K562 (cell line): ENCODE measurements around the gene NFATC1. TPM values are rescaled to one million over a fixed set of nuclear protein-coding genes. Genes with fewer than 3 reads are reported as not detected.

Source experiments
- ATAC-seq: fragments of 200-7000 bp; cut with Tn5 transposase; 3 replicates; pipeline ENCODE4 v1.9.1; 2020; ENCODE audit warnings: moderate library complexity
- BruUV-seq: library from RNA; stranded (reverse); fragments of 400-500 nt; replicated peaks from 2 replicates; lab custom pipeline; 2021; lab: Mats Ljungman, UMichigan
- CTCF ChIA-PET: fragments of 300-600 bp; formaldehyde crosslinking; extraction: SDS; loops from one replicate; lab custom pipeline; 2021; ENCODE audit warnings: low intra/inter-chr PET ratio; lab: Yijun Ruan, JAX
- POLR2A ChIA-PET: fragments of 300-600, 350-650 bp; sonication (Branson Sonifier 250); formaldehyde crosslinking; extraction: SDS; loops from one replicate; lab custom pipeline; 2021; ENCODE audit warnings: antibody characterized with exemption, inconsistent platforms; lab: Yijun Ruan, JAX
- DNase-seq, 4 experiments: peaks; one replicate each; pipeline versions ENCODE4 v3.0.0 to v3.0.0-alpha.2; 2011 to 2018; ENCODE audit warnings: low spot score in 3 of 4, mixed read lengths in 3 of 4; ENCODE audit errors: extremely low read depth in 1 of 4
- FAIRE-seq: peaks from 2 replicates; lab custom pipeline; 2011; peaks lifted over from hg19 to GRCh38; lab: Jason Lieb, UNC
- H2AFZ ChIP-seq: 2 replicates; pipeline ENCODE4 v1.6.0; 2011; ENCODE audit warnings: low read depth, low read length, control low read depth, inconsistent platforms
- H3K27ac ChIP-seq: fragments of 200-600 bp; 3 replicates; pipeline ENCODE4 v1.8.0; 2011; ENCODE audit warnings: low read depth, mild to moderate bottlenecking, control low read depth, inconsistent platforms, low read length, moderate library complexity, mixed read lengths; ENCODE audit errors: extremely low read depth
- H3K27me3 ChIP-seq, 2 experiments: fragments of 300-600 bp in 1 of 2; 2 replicates in 1 of 2; 3 replicates in 1 of 2; pipeline versions ENCODE4 v1.6.0 to v1.8.0; 2011; ENCODE audit warnings: inconsistent platforms in 2 of 2, low read length in 2 of 2, mild to moderate bottlenecking in 1 of 2, mixed read lengths in 1 of 2, moderate library complexity in 1 of 2; ENCODE audit not compliant: control insufficient read depth in 2 of 2, insufficient read depth in 2 of 2
- H3K36me3 ChIP-seq: fragments of 300-600 bp; 3 replicates; pipeline ENCODE4 v1.8.0; 2011; ENCODE audit warnings: mild to moderate bottlenecking, low read length, inconsistent platforms; ENCODE audit not compliant: control insufficient read depth, insufficient read depth
- H3K4me1 ChIP-seq, 2 experiments: fragments of 200-600 bp in 1 of 2; replicated peaks in 1 of 2; 2 replicates in 1 of 2; 3 replicates in 1 of 2; pipeline versions ENCODE4 v1.5.1 to v1.8.0; 2011; ENCODE audit warnings: inconsistent platforms in 2 of 2, low read length in 2 of 2, mild to moderate bottlenecking in 1 of 2, mixed read lengths in 1 of 2, moderate library complexity in 1 of 2; ENCODE audit not compliant: control insufficient read depth in 2 of 2, insufficient read depth in 2 of 2
- H3K4me2 ChIP-seq: 2 replicates; pipeline ENCODE4 v1.6.1; 2011; ENCODE audit warnings: low read length, control low read depth, inconsistent platforms, mixed read lengths; ENCODE audit not compliant: insufficient read depth
- H3K4me3 ChIP-seq: fragments of 200-600 bp; sonication (generic), shearing (Covaris generic); 2 replicates; pipeline ENCODE4 v1.5.1; 2016; ENCODE audit warnings: control low read depth, inconsistent platforms
- H3K79me2 ChIP-seq: fragments of 200-600 bp; 3 replicates; pipeline ENCODE4 v1.8.0; 2011; ENCODE audit warnings: low read length, inconsistent platforms; ENCODE audit not compliant: control insufficient read depth, insufficient read depth
- H3K9ac ChIP-seq, 2 experiments: 2 replicates each; pipeline versions ENCODE4 v1.6.0 to v1.6.1; 2011; ENCODE audit warnings: low read depth in 2 of 2, low read length in 2 of 2, control low read depth in 1 of 2, inconsistent platforms in 1 of 2, mild to moderate bottlenecking in 1 of 2, mixed read lengths in 1 of 2; ENCODE audit not compliant: insufficient read depth in 1 of 2
- H3K9me1 ChIP-seq: one replicate; pipeline ENCODE4 v1.6.0; 2011; ENCODE audit warnings: inconsistent platforms, mild to moderate bottlenecking, low read length, moderate library complexity; ENCODE audit not compliant: control insufficient read depth, insufficient read depth
- H3K9me3 ChIP-seq: replicated peaks from 2 replicates; pipeline ENCODE4 v1.5.1; 2011; ENCODE audit warnings: low read depth, low read length, inconsistent platforms; ENCODE audit not compliant: control insufficient read depth, insufficient read depth
- H4K20me1 ChIP-seq: replicated peaks from 2 replicates; pipeline ENCODE4 v1.6.1; 2011; ENCODE audit warnings: low read length, inconsistent platforms, mixed read lengths; ENCODE audit not compliant: control insufficient read depth, insufficient read depth
- GATAD2B ChIP-seq: fragments of 450-650 bp; IDR thresholded peaks from 2 replicates; pipeline ENCODE4 v1.6.1; 2017; ENCODE audit warnings: mild to moderate bottlenecking, borderline replicate concordance
- HNRNPK ChIP-seq: fragments of 200-400 bp; formaldehyde crosslinking; IDR thresholded peaks from one replicate; pipeline ENCODE4 v1.6.1; 2018; ENCODE audit warnings: mild to moderate bottlenecking, low read depth, low read length; ENCODE audit not compliant: poor library complexity, severe bottlenecking
- RUNX1 ChIP-seq: sonication (generic); IDR thresholded peaks from 2 replicates; pipeline ENCODE4 v1.6.1; 2016; ENCODE audit warnings: antibody characterized with exemption, low read depth
- TCF7 ChIP-seq: sonication (generic); IDR thresholded peaks from 2 replicates; pipeline ENCODE4 v1.6.1; 2016; ENCODE audit warnings: antibody characterized with exemption, borderline replicate concordance
- ZBTB33 ChIP-seq: sonication (generic); formaldehyde crosslinking; IDR thresholded peaks from 2 replicates; pipeline ENCODE4 v1.8.1; 2023; ENCODE audit warnings: mild to moderate bottlenecking, missing genetic modification reagents
- ZNF124 ChIP-seq: sonication (generic); formaldehyde crosslinking; IDR thresholded peaks from 2 replicates; pipeline ENCODE4 v1.8.1; 2022; ENCODE audit warnings: missing genetic modification reagents
- ZNF318 ChIP-seq, 2 experiments: fragments of 450-650 bp; IDR thresholded peaks; 2 replicates each; pipeline ENCODE4 v1.6.1; 2016; ENCODE audit warnings: mild to moderate bottlenecking in 2 of 2, borderline replicate concordance in 1 of 2, low read depth in 1 of 2, moderate library complexity in 1 of 2
- ZNF398 ChIP-seq: fragments of 250-450 bp; sonication (Bioruptor Pico); IDR thresholded peaks from 2 replicates; pipeline ENCODE4 v1.8.0; 2021; ENCODE audit warnings: moderate library complexity, mild to moderate bottlenecking, inconsistent platforms
- WGBS: fragments of 100-300 bp; shearing (Covaris generic); methylation state at CpG from one replicate; pipeline ENCODE4 v1.1.6; 2016; ENCODE audit warnings: low coverage, mixed read lengths; ENCODE audit not compliant: insufficient coverage; ENCODE audit errors: missing lambda C conversion rate; 5-methylcytosine and 5-hydroxymethylcytosine counted together
- in situ Hi-C: fragments of 300-500 bp; cut with MboI; formaldehyde crosslinking; loops from 4 replicates; pipeline ENCODE4 v1.15.0; 2018; ENCODE audit warnings: inconsistent platforms, mixed read lengths
- intact Hi-C: fragments of 100-400 bp; cut with micrococcal nuclease; formaldehyde crosslinking; loops from 2 replicates; pipeline ENCODE4 v1.14.2; 2022
- polyA plus RNA-seq, 8 experiments: library from polyadenylated mRNA; depleted of rRNA in 4 of 8; stranded (reverse) in 5 of 8; unstranded in 3 of 8; fragments of >200 nt; fragmentation: Nextera tagmentation in 2 of 8; fragmentation: Illumina TruSeq in 1 of 8; extraction: Ambion mirVana in 2 of 8; extraction: Trizol in 1 of 8; gene quantifications; 2 replicates each; pipeline versions ENCODE4 v1.2.1 to v1.2.3, GENCODE V29; 2011 to 2014; ENCODE audit warnings: inconsistent platforms in 1 of 8, missing spikeins in 1 of 8
- total RNA-seq, 7 experiments: library from RNA; depleted of rRNA in 6 of 7; stranded (reverse); fragments of >200 nt in 6 of 7; fragmentation: Illumina TruSeq in 2 of 7; extraction: Trizol in 2 of 7; gene quantifications; 2 replicates each; pipeline versions ENCODE4 v1.2.1 to v1.2.3, GENCODE V29; 2011 to 2021; ENCODE audit warnings: low replicate concordance in 1 of 7

Gene NFATC1
- total and polyA plus RNA-seq, 9 of the 15 experiments (the other 6 are each of a cell fraction or from before 2014, with no cell fraction given): 1.1 to 16.4 (median 2.5) TPM

- ATAC-seq (no peak), DNase-seq (no peak), FAIRE-seq (no peak)
- no peaks in the 10 kb centered on the region for H3K79me2 ChIP-seq
- H3K27ac ChIP-seq: no peak overlapping the region
- CTCF ChIA-PET: no interaction called here
- H2AFZ ChIP-seq: no peak overlapping the region
- no peak overlapping the region for H3K9ac ChIP-seq
- H3K27me3 ChIP-seq: no peaks in the 10 kb centered on the region
- intact Hi-C loops: no loop called here
- no peaks in the 10 kb centered on the region for H3K9me3 ChIP-seq
- H4K20me1 ChIP-seq: no peaks in the 10 kb centered on the region; the same call in 1 of the 2 replicates
- BruUV-seq: no TSS peak
- no peaks in the 10 kb centered on the region for H3K9me1 ChIP-seq
- WGBS: 93% methylated on average over 9 of the region's 26 CpGs
- in situ Hi-C loops: no loop called here
- no peak overlapping the region for H3K4me3 ChIP-seq
- POLR2A ChIA-PET: interaction anchor here (0.6 kb wide), 1 partner anchor 13 kb away, joined by 3 read pairs; no protein-coding TSS in a partner anchor
- H3K36me3 ChIP-seq: peaks cover 20% of the 10 kb centered on the region; the same call in 1 of the 3 replicates
- no peak overlapping the region for H3K4me2 ChIP-seq
- H3K4me1 ChIP-seq: peaks cover 0 to 7% of the 10 kb centered on the region in 2 experiments; a peak in 1 of 5 replicates
- TF ChIP-seq ZNF124 (CRISPR knock-in tag) (no peak), ZNF398 (no peak), TCF7 (no peak), RUNX1 (no peak), ZNF318 (IDR thresholded peaks at IDR 0.05; ENCODE audit: borderline replicate concordance in 1 of 2, low read depth in 1 of 2) (no peak), ZBTB33 (no peak), HNRNPK (no peak), GATAD2B (no peak)
These were observed 56.7 kb downstream of the NFATC1 start for GRCh38 chr18:79452190-79452990.
